Glomerular visceral epithelial cell (primary cell): Measurements from ENCODE around the gene CELF1.

ENCODE experiments used
- DNase-seq: peaks from one replicate; pipeline ENCODE4 v3.0.0-alpha.2; 2016; ENCODE audit errors: extremely low spot score

CELF1 gene

GRCh38 chr11:47485107-47485506 lies 67.8 kb downstream of the CELF1 start:
- DNase-seq, result no peak

DNA sequence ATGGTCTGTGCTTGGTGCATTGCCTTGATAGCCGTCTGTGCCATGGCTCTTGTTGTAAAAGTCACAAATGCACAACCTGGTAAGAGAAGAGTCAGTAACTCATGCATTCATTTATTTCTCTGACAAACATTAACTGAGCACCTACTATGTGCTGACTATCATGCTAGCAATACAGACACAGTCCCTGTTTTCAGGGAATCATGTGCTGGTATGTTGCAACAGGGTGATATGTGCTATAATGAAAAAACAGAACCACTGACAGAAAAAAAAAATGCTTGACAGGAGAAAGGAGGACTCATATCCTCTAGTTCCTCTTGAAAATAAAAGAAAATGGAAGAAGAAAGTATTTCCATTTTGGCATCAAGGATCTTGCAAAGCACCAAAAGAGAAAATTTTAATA lies 69.5 kb downstream of the CELF1 start:
- no peak for DNase-seq

GRCh38 chr11:47480762-47481161 lies 72.2 kb downstream of the CELF1 start:
- no peak for DNase-seq

DNA sequence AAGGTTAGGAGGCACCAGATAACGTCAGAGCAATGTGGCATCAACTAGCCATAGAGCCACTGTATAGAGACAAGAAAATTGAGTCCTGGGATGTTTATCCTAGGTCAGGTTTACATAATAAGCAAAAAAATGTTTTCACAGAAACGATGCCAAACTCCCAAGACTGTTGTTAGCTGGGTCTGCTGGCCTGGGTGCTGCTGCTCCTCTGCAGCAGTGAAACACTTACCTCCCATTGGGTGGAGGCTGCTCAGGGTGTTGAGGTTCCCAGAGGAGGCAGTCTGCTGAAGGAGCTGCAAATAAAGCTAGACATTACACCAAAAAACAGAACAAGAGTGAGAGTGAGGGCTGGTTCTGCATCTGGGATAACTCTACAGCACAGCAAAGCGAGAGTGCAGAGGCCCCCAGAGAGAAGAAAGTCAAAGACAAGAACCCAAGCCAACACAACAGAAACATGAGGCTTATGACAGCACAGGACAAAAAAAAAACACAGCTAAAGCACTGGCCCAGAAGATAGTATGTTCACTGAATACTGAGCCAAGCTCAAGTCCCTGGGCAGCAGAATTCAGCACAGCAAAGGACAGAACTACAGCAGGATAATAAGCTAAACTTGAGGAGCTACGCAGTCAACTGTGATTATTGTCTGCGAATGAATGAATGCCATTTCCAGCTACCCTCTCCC lies 74.1 kb downstream of the CELF1 start:
- DNase-seq, result no peak

GRCh38 chr11:47477753-47478152 lies 75.2 kb downstream of the CELF1 start:
- DNase-seq, result no peak

DNA sequence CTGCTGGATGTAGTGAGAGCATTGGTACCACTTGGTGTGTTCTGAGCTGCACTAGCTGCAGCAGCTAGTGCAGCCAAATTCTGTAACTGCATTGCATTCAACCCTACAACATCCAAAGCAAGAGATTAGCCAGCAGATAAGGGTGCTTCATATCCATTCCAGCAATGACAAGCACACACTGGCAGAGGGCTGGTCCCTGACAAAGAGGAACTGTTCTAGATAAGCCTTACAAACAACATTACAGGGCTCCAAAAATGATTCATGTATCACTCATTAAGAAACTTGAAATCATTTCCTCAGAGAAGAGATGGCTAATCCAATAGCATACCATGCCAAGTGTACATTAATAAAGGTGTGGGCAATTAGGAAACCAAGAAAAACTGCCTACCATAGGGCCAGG lies 75.6 kb downstream of the CELF1 start:
- DNase-seq, result no peak

DNA sequence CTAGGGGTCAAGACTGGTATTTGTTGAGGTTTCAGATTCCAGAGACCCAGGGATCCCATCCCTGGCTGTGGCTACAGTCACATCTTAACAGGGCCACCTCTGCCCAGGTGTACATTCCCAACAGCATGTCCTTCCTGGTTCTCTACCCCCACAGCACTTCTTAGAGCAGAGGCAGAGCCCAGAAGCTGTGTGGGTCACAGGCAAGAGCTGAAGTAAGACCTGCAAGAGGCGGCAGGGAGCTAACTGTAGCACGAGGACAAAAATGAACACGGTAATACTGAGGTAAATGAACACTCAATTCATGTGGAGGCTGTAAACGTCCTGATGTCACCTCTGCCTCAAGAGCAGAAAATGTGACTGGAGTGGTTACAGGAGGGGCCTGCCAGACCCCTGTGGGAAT lies 82.3 kb downstream of the CELF1 start:
- DNase-seq, result no peak

DNA sequence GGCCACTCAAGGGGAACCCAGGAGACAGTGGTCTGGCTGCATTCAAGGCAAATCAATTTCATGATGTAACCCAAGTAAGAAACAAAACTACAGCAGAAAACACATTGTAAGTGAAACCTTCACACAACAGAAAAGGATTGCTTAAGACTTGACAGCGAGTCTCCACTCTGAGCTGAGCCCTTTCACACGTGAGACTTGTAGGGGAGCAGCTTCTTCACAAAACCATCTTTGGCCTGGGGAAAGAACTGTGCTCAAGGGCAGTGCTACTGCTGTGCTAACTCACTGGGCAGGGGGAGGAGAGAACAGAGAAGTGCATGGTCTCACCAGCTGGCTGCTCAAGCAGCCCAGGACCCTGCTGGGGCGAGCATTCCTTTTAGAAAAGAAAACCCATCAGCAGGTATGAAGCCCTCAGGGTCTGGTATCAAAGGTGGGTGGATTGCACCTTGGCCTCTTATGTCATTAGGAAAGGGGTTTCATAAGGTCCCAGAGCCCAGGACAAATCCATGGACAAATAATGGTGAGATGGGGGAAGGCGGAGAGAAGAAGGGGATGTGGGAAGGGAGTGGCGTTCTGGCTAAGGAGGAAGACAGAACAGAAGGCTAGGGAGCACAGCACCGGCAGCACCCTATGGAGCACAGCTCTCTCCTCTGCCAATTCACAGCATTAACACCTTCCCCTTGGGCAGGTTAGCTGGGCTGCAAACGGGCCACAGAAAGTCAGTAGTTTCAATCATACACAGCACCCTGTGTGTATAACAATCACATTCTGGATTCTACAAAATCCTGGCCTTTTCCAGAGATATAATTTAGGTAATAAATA lies 83.4 kb downstream of the CELF1 start:
- DNase-seq, result no peak

DNA sequence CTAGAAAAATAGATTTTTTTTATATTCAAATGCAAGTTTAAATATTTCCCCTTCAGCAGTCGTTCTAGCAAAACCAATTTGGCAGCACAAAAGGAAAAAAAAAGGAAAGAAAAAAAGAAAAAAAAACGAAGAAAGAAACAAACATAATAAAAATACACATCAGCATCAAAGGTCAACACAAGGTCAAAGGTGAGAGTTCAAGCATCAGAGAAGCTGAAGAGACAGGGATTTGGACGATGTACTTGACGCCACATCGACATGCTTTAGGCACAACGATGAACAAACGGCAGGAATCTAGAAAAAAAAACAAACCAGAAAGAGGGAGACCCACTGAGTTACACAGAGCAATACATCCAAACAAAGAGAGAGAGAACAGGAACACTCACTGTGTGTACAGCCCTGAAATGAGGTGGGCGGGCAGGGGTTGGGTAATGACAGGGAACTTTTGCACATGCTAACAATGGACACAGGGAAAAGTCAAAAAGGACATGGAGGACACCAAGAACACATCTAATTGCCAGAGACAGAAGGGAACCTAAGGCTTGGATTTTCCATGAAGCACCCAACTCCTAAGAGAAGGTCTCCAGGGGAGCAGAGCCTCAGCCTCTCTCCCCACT lies 84.2 kb downstream of the CELF1 start:
- no peak for DNase-seq

DNA sequence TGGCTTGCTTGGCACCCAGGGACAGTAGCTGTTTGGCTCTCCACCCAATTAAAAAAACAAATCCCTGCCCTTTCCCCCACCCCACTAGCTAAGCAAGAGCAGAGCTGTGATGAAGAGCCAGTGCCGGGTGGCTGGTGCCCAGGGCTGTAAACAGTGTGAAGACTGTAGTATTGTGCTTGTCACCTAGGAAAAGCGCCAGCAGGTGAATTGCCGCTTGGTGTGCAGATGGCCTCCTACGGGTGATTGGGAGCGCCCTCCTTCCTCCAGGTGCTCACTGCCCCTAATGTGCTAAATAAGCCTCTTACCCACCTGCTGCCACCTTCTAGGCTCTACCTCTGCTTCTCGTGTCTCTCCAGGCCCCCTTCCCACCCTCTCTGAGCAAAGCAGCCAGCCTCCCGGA lies 85.6 kb downstream of the CELF1 start:
- no peak for DNase-seq

- no peak for DNase-seq
These were observed 86.2 kb downstream of the CELF1 start for GRCh38 chr11:47466701-47467250.

DNA sequence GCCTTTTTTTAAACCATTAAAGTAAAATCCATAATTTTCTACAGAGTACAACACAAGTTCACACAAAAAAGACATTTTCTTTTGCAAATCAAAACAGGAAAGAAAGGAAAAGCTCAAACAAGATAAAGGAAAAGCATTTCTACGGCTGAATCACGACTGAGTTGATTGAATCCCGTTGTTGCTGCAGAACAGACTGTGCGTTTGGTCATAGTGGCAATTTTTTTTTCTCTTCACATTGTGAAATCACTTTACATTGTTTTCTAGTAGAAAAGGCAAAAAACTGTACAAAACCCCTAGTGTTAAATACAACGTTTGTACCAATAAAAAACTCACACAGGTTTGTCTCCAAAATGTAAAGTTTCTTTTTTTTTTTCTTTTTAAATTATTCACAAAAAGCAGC lies 86.7 kb downstream of the CELF1 start:
- no peak for DNase-seq

GRCh38 chr11:47464483-47464882 lies 88.4 kb downstream of the CELF1 start:
- DNase-seq, result no peak

- no peak for DNase-seq
These were observed 91.1 kb downstream of the CELF1 start for GRCh38 chr11:47461876-47462275.

GRCh38 chr11:47460571-47461235 lies 92.2 kb downstream of the CELF1 start:
- no peak for DNase-seq

GRCh38 chr11:47454258-47454671 lies 98.7 kb downstream of the CELF1 start:
- peak; percentile 80 for DNase-seq

GRCh38 chr11:47453365-47453764 lies 99.6 kb downstream of the CELF1 start:
- no peak for DNase-seq

GRCh38 chr11:47451990-47452389 lies 100.9 kb downstream of the CELF1 start:
- no peak for DNase-seq

GRCh38 chr11:47451436-47451835 lies 101.5 kb downstream of the CELF1 start:
- DNase-seq, result no peak

GRCh38 chr11:47449541-47449940 lies 103.4 kb downstream of the CELF1 start:
- DNase-seq, result no peak

DNA sequence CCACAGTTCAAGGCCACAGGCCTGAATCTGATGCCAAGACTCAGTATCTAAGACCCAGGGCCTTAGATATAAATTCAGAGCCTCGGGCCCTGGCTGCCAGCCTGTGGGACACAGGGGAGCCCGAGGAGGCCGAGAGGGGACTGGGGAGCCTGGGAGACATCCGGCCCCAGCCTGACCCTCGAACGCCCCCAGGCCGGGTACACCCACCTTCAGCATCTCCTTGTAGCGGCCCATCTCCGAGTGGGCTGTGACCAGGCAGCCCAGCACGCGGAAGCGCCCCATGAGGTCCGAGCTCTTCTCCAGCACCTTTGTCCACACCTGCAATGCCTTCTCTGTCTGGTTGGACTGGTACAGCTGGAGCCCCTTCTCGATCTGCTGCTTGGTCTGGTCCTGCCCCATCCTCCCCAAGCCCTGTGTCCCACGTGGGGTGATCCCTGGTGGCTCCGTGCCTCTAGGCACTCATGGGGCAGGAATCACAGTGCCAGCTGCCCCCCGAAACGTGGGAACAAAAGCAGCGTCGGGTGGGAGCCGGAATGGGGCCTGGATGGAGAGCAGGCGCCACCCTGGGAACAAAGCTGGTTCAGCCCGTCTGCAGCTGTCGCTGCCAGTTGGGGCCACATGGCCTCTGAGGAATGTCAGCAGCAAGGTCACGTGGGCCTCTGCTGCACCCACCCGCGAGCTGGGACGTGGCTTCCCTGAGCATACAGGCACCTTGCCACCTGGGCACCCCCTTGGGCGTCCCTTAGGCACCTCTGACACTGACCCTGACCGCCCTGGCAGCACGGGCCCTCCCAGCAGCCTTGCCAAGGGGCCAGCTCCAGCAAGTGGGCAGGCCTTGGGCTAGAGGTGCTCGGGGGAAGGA lies 104.1 kb downstream of the CELF1 start, which contains the start of gene RAPSN:
RAPSN (minus strand) TSS at position 571 of the 862 bp plus-strand sequence; CDS start at position 399, 172 bp downstream.
- no peak for DNase-seq
